CD4-positive, alpha-beta T cell treated with Interleukin-2 at 100 ng/mL for 4 hours (primary cell): ENCODE results near the gene DYNLT4.

ENCODE experiments used
- DNase-seq: peaks from one replicate; pipeline ENCODE4 v3.0.0-alpha.2; 2020; ENCODE audit warnings: low spot score

Gene DYNLT4

DNA sequence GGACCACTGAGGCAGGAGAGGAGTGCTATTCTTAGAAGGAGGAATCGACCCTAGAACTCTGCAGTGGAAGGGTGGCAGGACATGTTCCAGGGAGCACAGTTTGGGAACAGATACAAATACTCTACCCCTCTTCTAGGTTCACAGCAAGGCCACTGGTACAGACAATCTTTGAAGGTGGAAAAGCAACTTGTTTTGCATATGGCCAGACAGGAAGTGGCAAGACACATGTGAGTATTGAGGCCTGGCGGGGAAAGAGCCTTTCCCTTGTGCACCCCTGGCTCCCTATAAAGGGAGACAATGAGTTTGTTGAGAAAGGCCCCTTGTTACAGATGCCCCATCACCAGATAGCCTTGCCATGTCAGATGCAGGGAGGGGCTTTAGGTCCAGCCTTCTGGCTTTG is 49.7 kb downstream of the DYNLT4 start:
- DNase-seq, result no peak
